A673 (cell line): ENCODE data around the gene GRID1. TPM values are rescaled to one million over a fixed set of nuclear protein-coding genes. Genes with fewer than 3 reads are reported as not detected.
"Not testable (repeated sequence)": the region's sequence is repeated elsewhere in the genome, so short reads cannot be mapped to it uniquely, and the experiment has no call there.

Experiments
- BruUV-seq: library from RNA; stranded (reverse); fragments of 400-500 nt; replicated peaks from 2 replicates; lab custom pipeline; 2021; lab: Mats Ljungman, UMichigan
- CTCF ChIA-PET: fragments of 300-600 bp; sonication (Branson Sonifier 250); formaldehyde crosslinking; loops from one replicate; lab custom pipeline; 2022; ENCODE audit warnings: antibody characterized with exemption; lab: Charles Lee
- POLR2A ChIA-PET: fragments of 300-600 bp; sonication (Branson Sonifier 250); formaldehyde crosslinking; loops from one replicate; lab custom pipeline; 2022; ENCODE audit warnings: antibody characterized with exemption; ENCODE audit not compliant: low non-redundant PET; lab: Charles Lee
- DNase-seq: peaks from one replicate; pipeline ENCODE4 v3.0.0-alpha.2; 2015; ENCODE audit warnings: low spot score
- H3K27ac ChIP-seq: fragments of 200-600 bp; sonication (generic); 2 replicates; pipeline ENCODE4 v1.5.1; 2016; ENCODE audit warnings: mixed run types, low read depth, mild to moderate bottlenecking, mixed read lengths, antibody characterized with exemption, low read length; ENCODE audit not compliant: poor library complexity, severe bottlenecking
- H3K27me3 ChIP-seq: fragments of 200-600 bp; sonication (generic); replicated peaks from 2 replicates; pipeline ENCODE4 v1.6.1; 2017; ENCODE audit warnings: mixed run types, low read depth, mild to moderate bottlenecking, mixed read lengths, antibody characterized with exemption, low read length; ENCODE audit not compliant: insufficient read depth, poor library complexity
- H3K36me3 ChIP-seq: fragments of 200-600 bp; sonication (generic); 2 replicates; pipeline ENCODE4 v1.6.1; 2016; ENCODE audit warnings: mixed run types, mild to moderate bottlenecking, mixed read lengths, antibody characterized with exemption, low read length; ENCODE audit not compliant: insufficient read depth, poor library complexity, severe bottlenecking
- H3K4me1 ChIP-seq: fragments of 200-600 bp; sonication (generic); 2 replicates; pipeline ENCODE4 v1.6.1; 2017; ENCODE audit warnings: mixed run types, mild to moderate bottlenecking, mixed read lengths, antibody characterized with exemption, low read length; ENCODE audit not compliant: insufficient read depth, poor library complexity, severe bottlenecking
- H3K4me3 ChIP-seq: fragments of 200-600 bp; sonication (generic); 2 replicates; pipeline ENCODE4 v1.5.1; 2016; ENCODE audit warnings: low read depth, mixed run types, mild to moderate bottlenecking, mixed read lengths, low read length; ENCODE audit not compliant: poor library complexity, severe bottlenecking
- H3K9me3 ChIP-seq: fragments of 200-600 bp; sonication (generic); 2 replicates; pipeline ENCODE4 v1.6.1; 2016; ENCODE audit warnings: mixed run types, low read depth, mild to moderate bottlenecking, mixed read lengths, antibody characterized with exemption, low read length; ENCODE audit not compliant: poor library complexity, severe bottlenecking
- EZH2 ChIP-seq: fragments of 200-600 bp; sonication (generic); IDR thresholded peaks from 2 replicates; pipeline ENCODE4 v1.6.1; 2017; ENCODE audit warnings: borderline replicate concordance, low read depth, mild to moderate bottlenecking, mixed read lengths, antibody characterized with exemption, low read length; ENCODE audit not compliant: poor library complexity, severe bottlenecking
- intact Hi-C: fragments of 100-400 bp; cut with micrococcal nuclease; formaldehyde crosslinking; loops from one replicate; pipeline ENCODE4 v1.10.0; 2022; ENCODE audit not compliant: unreplicated experiment
- total RNA-seq: library from RNA; stranded (reverse); gene quantifications from 2 replicates; pipeline ENCODE4 v1.2.3, GENCODE V29; 2021
- TF ChIP-seq, protein P1 (sequence below): fragments of 300-800, 200-600 bp; sonication (generic); conservative IDR thresholded peaks from 2 replicates; pipeline ENCODE4 v1.5.1; 2017; ENCODE audit warnings: low read depth, mild to moderate bottlenecking, antibody characterized with exemption, low read length, moderate library complexity, mixed read lengths

GRID1 gene
- total RNA-seq, 1 experiment from 2014 or later: not detected

DNA sequence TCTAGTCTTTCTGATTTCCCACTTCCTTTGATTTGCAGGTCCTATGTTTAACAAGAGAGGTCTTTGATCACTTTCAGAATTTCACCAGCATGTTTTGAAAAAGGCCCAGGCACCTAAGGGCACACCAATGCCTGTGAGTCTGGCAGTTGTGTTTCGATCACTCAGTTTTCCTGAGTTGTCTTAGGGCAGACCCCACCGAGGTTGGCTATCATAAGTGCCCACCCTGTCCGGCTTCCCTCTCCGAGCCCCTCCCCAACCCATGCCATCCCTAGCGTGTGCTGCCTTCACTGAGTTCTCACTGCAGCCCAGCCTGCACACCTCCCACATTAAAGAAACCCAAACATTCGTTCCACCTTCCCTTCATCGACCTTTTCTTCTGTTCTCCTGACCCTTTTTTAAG lies 257.9 kb downstream of the GRID1 start:
- no peak overlapping the region for H3K4me3 ChIP-seq
- POLR2A ChIA-PET: no interaction called here
- BruUV-seq: no TSS peak
- H3K9me3 ChIP-seq: no peaks in the 10 kb centered on the region
- H3K4me1 ChIP-seq: no peaks in the 10 kb centered on the region
- H3K27me3 ChIP-seq: no peaks in the 10 kb centered on the region
- no peak overlapping the region for H3K27ac ChIP-seq
- no peak for DNase-seq
- TF ChIP-seq EZH2: no peak
- TF ChIP-seq, protein P1, sequence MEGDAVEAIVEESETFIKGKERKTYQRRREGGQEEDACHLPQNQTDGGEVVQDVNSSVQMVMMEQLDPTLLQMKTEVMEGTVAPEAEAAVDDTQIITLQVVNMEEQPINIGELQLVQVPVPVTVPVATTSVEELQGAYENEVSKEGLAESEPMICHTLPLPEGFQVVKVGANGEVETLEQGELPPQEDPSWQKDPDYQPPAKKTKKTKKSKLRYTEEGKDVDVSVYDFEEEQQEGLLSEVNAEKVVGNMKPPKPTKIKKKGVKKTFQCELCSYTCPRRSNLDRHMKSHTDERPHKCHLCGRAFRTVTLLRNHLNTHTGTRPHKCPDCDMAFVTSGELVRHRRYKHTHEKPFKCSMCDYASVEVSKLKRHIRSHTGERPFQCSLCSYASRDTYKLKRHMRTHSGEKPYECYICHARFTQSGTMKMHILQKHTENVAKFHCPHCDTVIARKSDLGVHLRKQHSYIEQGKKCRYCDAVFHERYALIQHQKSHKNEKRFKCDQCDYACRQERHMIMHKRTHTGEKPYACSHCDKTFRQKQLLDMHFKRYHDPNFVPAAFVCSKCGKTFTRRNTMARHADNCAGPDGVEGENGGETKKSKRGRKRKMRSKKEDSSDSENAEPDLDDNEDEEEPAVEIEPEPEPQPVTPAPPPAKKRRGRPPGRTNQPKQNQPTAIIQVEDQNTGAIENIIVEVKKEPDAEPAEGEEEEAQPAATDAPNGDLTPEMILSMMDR: no peak
- H3K36me3 ChIP-seq: no peaks in the 10 kb centered on the region
- CTCF ChIA-PET: no interaction called here
- intact Hi-C loops: no loop called here

DNA sequence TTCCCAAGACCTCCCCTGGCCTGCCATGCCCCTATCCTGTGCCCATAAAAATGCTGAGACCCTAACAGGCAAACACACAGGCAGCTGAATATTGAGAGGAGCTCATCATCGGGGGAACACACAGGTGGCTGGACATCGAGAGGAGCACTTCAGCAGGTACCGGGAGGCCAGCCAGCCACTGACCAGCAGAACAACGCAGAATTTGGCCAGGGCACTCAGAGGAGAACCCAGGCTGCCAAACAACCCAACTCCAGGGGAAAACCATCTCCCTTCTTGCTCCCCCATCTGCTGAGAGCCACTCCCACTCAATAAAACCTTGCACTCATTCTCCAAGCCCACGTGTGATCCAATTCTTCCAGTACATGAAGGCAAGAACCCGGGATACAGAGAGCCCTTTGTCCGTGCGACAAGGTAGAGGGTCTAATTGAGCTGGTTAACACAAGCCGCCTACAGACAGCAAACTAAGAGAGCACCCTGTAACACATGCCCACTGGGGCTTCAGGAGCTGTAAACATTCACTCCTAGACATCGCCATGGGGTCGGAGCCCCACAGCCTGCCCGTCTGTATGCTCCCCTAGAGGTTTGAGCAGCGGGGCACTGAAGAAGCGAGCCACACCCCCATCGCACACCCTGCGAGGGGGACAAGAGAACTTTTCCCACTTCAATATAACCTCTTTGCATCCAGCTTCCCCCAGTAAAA lies 258.8 kb downstream of the GRID1 start:
- intact Hi-C loops, H3K27me3 ChIP-seq, H3K4me1 ChIP-seq, BruUV-seq, H3K4me3 ChIP-seq, CTCF ChIA-PET, DNase-seq, H3K27ac ChIP-seq, H3K9me3 ChIP-seq, H3K36me3 ChIP-seq, POLR2A ChIA-PET: not testable (repeated sequence)

DNA sequence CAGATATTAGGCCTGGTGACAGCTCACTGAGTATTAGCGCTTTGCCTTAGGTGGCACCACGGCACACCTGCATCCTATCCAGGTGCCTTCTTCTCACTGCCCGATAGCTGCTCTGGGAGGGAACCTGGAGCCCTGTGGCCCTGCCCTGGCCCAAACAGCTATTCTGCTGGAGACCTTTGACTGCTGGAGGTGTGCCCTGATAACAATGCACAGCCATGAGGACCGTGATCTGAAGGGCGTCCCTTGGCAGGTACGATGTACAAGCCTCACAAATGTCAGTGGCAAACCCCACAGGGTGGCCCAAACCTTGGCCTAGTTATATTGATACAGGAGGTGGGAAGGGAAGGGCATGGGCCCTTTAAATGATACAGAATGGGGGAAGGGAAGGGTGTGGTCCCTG lies 259.5 kb downstream of the GRID1 start:
- no peak for DNase-seq
- no peak overlapping the region for H3K4me3 ChIP-seq
- POLR2A ChIA-PET: no interaction called here
- CTCF ChIA-PET: no interaction called here
- H3K36me3 ChIP-seq: no peaks in the 10 kb centered on the region
- no TSS peak for BruUV-seq
- H3K9me3 ChIP-seq: no peaks in the 10 kb centered on the region
- no peaks in the 10 kb centered on the region for H3K27me3 ChIP-seq
- intact Hi-C loops: no loop called here
- TF ChIP-seq EZH2: no peak
- TF ChIP-seq, protein P1: no peak
- no peaks in the 10 kb centered on the region for H3K4me1 ChIP-seq
- no peak overlapping the region for H3K27ac ChIP-seq

GRCh38 chr10:86106616-86107015 lies 260.0 kb downstream of the GRID1 start:
- ChIA-PET POLR2A (no interaction called here), CTCF (no interaction called here)
- Histone ChIP-seq H3K4me3 (no peak overlapping the region), H3K36me3 (no peaks in the 10 kb centered on the region), H3K27me3 (no peaks in the 10 kb centered on the region), H3K27ac (no peak overlapping the region), H3K9me3 (no peaks in the 10 kb centered on the region), H3K4me1 (no peaks in the 10 kb centered on the region)
- no peak for DNase-seq
- intact Hi-C loops: no loop called here
- TF ChIP-seq, protein P1: no peak
- no peak for TF ChIP-seq EZH2
- BruUV-seq: no TSS peak
